ENCODE data around the gene TRMT112. TPM values are rescaled to one million over a fixed set of nuclear protein-coding genes. Genes with fewer than 3 reads are reported as not detected.

TRMT112 gene
- total RNA-seq, 1 donor from 2014 or later: 126 TPM

DNA sequence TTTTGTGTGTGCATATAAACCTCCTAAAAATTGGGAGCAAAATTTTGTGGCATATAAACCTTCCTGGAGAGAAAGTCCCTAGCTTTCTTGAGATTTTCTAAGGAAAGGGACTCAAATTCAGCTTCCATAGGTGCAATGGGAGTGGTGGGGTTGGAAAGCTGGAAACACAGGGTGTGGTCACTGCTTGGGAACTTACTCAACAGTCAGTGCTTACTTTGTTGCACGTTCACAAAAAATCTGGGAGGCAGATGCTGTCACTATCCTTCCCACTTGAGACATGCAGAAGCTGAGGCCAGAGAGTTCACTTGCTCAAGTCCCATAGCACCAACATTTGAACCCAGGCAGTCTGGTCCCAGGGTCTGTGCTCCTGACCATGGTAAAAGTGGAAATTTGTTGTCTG, 21.1 kb downstream of the TRMT112 start:
- Mint-ChIP-seq H3K4me3 (ENCODE audit: unreplicated experiment) (no peak overlapping the region), H3K9me3 (ENCODE audit: low read depth) (no peaks in the 10 kb centered on the region), H3K27ac (ENCODE audit: unreplicated experiment) (no peak overlapping the region), H3K4me1 (ENCODE audit: low read depth) (peaks cover 25% of the 10 kb centered on the region), H3K36me3 (ENCODE audit: low read depth) (no peaks in the 10 kb centered on the region), H3K27me3 (ENCODE audit: low read depth) (peaks cover 27% of the 10 kb centered on the region)
- TF ChIP-seq, protein P1, sequence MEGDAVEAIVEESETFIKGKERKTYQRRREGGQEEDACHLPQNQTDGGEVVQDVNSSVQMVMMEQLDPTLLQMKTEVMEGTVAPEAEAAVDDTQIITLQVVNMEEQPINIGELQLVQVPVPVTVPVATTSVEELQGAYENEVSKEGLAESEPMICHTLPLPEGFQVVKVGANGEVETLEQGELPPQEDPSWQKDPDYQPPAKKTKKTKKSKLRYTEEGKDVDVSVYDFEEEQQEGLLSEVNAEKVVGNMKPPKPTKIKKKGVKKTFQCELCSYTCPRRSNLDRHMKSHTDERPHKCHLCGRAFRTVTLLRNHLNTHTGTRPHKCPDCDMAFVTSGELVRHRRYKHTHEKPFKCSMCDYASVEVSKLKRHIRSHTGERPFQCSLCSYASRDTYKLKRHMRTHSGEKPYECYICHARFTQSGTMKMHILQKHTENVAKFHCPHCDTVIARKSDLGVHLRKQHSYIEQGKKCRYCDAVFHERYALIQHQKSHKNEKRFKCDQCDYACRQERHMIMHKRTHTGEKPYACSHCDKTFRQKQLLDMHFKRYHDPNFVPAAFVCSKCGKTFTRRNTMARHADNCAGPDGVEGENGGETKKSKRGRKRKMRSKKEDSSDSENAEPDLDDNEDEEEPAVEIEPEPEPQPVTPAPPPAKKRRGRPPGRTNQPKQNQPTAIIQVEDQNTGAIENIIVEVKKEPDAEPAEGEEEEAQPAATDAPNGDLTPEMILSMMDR (IDR thresholded peaks at IDR 0.05): no peak
- DNase-seq (ENCODE audit: low spot score): no peak

DNA sequence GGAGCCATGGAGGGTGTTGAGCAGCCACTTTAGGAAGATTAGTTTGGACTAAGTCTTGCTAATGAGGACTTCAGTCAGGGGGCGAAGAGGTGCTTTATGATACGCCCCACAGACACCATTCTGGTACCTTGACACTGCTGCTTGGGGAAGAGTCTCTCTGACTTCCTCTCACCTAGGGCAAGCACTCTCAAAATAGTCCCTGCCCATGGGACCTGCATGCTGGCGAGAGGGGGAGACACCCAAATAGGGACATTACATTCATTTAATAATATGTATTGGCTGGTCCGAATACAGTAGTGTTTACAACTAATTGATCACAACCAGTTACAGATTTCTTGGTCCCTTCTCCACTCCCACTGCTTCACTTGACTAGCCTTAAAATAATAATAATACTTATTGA, 21.6 kb downstream of the TRMT112 start:
- H3K4me3 Mint-ChIP-seq (ENCODE audit: unreplicated experiment): no peak overlapping the region
- H3K27ac Mint-ChIP-seq (ENCODE audit: unreplicated experiment): no peak overlapping the region
- TF ChIP-seq, protein P1 (IDR thresholded peaks at IDR 0.05): no peak
- peaks cover 24% of the 10 kb centered on the region for H3K4me1 Mint-ChIP-seq (ENCODE audit: low read depth)
- no peaks in the 10 kb centered on the region for H3K9me3 Mint-ChIP-seq (ENCODE audit: low read depth)
- no peaks in the 10 kb centered on the region for H3K36me3 Mint-ChIP-seq (ENCODE audit: low read depth)
- no peak for DNase-seq (ENCODE audit: low spot score)
- H3K27me3 Mint-ChIP-seq (ENCODE audit: low read depth): peaks cover 27% of the 10 kb centered on the region

DNA sequence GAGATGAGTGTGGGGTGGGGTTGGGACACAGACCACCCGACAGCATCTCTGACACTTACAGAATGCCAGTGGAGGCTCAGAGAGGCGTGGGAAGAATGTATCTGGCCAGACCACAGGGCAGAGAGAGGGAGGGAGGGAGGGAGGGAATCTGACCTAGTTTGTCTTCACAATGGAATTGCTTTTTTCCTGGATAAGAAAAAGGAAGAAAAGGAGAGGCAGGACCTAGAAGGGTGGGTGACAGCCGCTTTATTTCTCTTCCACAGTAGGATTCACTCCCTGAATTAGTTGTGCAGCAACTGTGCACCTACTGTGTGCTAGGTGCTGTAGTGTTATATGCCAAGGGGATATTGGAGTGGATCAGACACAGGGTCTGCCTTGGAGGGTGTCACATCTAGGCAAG, 22.6 kb downstream of the TRMT112 start:
- H3K4me1 Mint-ChIP-seq (ENCODE audit: low read depth): peaks cover 19% of the 10 kb centered on the region
- peaks cover 26% of the 10 kb centered on the region for H3K27me3 Mint-ChIP-seq (ENCODE audit: low read depth)
- H3K36me3 Mint-ChIP-seq (ENCODE audit: low read depth): no peaks in the 10 kb centered on the region
- no peak for DNase-seq (ENCODE audit: low spot score)
- peak overlapping the region; percentile 90 for H3K27ac Mint-ChIP-seq (ENCODE audit: unreplicated experiment)
- TF ChIP-seq, protein P1 (IDR thresholded peaks at IDR 0.05): no peak
- no peaks in the 10 kb centered on the region for H3K9me3 Mint-ChIP-seq (ENCODE audit: low read depth)
- H3K4me3 Mint-ChIP-seq (ENCODE audit: unreplicated experiment): no peak overlapping the region

DNA sequence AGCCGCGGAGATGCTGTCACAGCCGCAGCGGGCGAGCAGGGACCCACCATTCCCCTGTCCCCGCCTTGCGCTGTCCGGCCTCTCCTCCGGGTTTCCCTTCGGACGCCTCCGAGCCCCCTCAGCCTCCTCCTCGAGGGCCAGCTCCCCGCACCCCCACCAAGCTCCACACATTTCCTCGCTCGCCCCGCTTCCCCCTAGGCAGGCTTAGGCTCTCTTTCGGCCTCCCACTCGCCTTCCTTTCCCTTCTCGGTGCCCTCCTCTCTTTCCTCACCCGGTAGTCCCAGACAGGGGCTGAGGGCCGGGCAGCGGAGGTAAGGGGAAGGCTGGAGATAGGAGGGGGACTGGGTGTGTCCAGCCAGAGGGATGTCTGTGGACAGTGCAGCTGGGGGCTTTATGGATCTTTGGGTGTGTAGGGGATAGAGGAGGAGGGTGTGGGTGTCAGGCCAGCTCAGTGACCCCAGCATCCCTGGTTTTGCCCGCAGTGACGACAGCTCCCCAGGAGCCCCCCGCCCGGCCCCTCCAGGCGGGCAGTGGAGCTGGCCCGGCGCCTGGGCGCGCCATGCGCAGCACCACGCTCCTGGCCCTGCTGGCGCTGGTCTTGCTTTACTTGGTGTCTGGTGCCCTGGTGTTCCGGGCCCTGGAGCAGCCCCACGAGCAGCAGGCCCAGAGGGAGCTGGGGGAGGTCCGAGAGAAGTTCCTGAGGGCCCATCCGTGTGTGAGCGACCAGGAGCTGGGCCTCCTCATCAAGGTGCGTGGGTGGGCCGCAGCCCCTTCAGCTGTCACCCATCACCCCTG, 24.7 kb downstream of the TRMT112 start:
- TF ChIP-seq, protein P1 (IDR thresholded peaks at IDR 0.05): no peak
- Mint-ChIP-seq H3K4me3 (ENCODE audit: unreplicated experiment) (peak overlapping the region; percentile 51), H3K36me3 (ENCODE audit: low read depth) (no peaks in the 10 kb centered on the region), H3K27ac (ENCODE audit: unreplicated experiment) (no peak overlapping the region), H3K4me1 (ENCODE audit: low read depth) (peaks cover 16% of the 10 kb centered on the region), H3K27me3 (ENCODE audit: low read depth) (peaks cover 16% of the 10 kb centered on the region), H3K9me3 (ENCODE audit: low read depth) (no peaks in the 10 kb centered on the region)
- no peak for DNase-seq (ENCODE audit: low spot score)

DNA sequence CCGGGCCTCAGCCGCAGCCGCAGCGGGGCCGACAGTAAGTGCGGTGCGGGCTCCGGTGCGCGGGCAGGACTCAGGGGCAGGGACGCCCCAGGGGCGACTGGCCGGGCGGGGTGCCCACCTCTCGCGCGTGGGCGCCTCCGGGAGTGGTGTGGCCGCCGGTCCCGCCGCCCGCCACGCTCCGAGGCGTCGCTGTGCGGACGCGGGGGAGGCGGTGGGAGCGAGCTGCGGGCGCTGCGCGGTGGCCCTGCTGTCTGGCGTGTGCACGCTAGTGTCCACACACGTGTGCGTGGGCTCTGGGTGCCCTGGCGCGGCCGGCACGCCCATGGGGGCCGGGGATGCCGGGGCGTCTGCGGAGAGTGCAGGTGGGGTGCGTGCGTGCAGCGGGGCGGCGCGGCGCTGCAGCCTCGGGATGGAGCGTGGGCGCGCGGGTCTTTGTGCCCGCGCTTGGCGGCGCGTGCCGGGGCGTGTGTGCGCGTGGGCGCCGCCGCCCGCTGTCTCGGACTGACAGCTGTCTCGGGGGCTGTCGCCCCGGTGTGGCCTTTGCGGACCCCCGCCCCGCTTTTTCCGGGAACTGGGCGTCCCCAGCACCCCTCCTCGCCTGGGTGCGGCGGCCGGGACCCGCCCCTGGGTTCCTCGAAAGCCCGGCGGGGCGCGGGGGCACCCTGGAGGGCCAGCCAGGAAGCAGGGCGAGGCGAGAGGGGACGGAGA, 25.5 kb downstream of the TRMT112 start:
- H3K4me1 Mint-ChIP-seq (ENCODE audit: low read depth): peaks cover 19% of the 10 kb centered on the region
- H3K27ac Mint-ChIP-seq (ENCODE audit: unreplicated experiment): no peak overlapping the region
- TF ChIP-seq, protein P1 (IDR thresholded peaks at IDR 0.05): no peak
- no peaks in the 10 kb centered on the region for H3K36me3 Mint-ChIP-seq (ENCODE audit: low read depth)
- no peaks in the 10 kb centered on the region for H3K9me3 Mint-ChIP-seq (ENCODE audit: low read depth)
- peaks cover 10% of the 10 kb centered on the region for H3K27me3 Mint-ChIP-seq (ENCODE audit: low read depth)
- H3K4me3 Mint-ChIP-seq (ENCODE audit: unreplicated experiment): peak overlapping the region; percentile 51
- no peak for DNase-seq (ENCODE audit: low spot score)

Data from chondrocyte (in vitro differentiated cells).